ENCODE results near the gene SLX4IP.

The SLX4IP gene

GRCh38 chr20:10498200-10498599 is 63.1 kb downstream of the SLX4IP start:
- no CpG with 5 or more reads among the region's 1 CpG for WGBS (ENCODE audit: extremely low coverage, insufficient coverage, low lambda C conversion rate)
- DNase-seq, result peak; percentile 68

DNA sequence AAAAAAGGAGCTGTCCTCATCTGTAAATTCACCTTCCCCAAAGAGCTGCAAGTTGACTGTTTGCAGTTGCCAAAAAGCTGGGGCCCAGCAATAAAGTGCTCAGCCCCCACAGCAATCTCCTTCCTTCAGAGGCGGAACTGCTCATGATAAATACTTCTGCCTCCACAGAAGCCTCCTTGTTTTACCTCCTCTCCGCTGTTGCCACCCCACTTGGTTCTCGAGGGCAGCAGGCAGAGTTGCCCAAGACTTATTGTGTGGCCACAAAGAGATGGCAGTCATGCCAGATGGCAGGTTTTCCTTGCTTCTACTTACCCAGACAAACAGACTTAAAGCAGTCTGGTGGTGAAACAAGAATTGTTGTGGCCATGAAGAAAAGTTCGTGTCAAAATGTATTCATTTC is 66.3 kb downstream of the SLX4IP start:
- no peak overlapping the region for H3K9ac ChIP-seq (ENCODE audit: low read length)
- H2BK120ac ChIP-seq (ENCODE audit: low read depth, low read length), result no peak overlapping the region
- no peaks in the 10 kb centered on the region for H3K36me3 ChIP-seq (ENCODE audit: control insufficient read depth, insufficient read depth, low read length)
- no peaks in the 10 kb centered on the region for H3K27me3 ChIP-seq (ENCODE audit: insufficient read depth, low read length, poor library complexity)
- H3K4me1 ChIP-seq (ENCODE audit: control insufficient read depth, low read depth, low read length), result peaks cover 4% of the 10 kb centered on the region
- no peak overlapping the region for H3K23ac ChIP-seq (ENCODE audit: low read length)
- DNase-seq, result no peak
- H2BK5ac ChIP-seq (ENCODE audit: low read length), result no peak overlapping the region
- no peak overlapping the region for H3K4ac ChIP-seq (ENCODE audit: low read depth, low read length)
- no peak overlapping the region for H2AK5ac ChIP-seq (ENCODE audit: low read length)
- H3K18ac ChIP-seq (ENCODE audit: low read length), result peak overlapping the region; percentile 31
- H2BK15ac ChIP-seq (replicated peaks; ENCODE audit: low read depth), result no peak overlapping the region
- H3K27ac ChIP-seq (ENCODE audit: low read depth, low read length), result no peak overlapping the region
- WGBS (ENCODE audit: extremely low coverage, insufficient coverage, low lambda C conversion rate), result no CpG with 5 or more reads among the region's 4 CpGs
- no peaks in the 10 kb centered on the region for H3K79me1 ChIP-seq (ENCODE audit: low read length)
- no peak overlapping the region for H4K5ac ChIP-seq (ENCODE audit: low read length)
- H3K56ac ChIP-seq (ENCODE audit: low read length), result peak overlapping the region; percentile 29
- peaks cover 2% of the 10 kb centered on the region for H3K79me2 ChIP-seq (ENCODE audit: control insufficient read depth, insufficient read depth, low read length)
- no peak overlapping the region for H4K8ac ChIP-seq (ENCODE audit: low read depth, low read length)
- no peak overlapping the region for H3K4me2 ChIP-seq (ENCODE audit: low read length)
- H3K4me3 ChIP-seq (ENCODE audit: low read length), result no peak overlapping the region

More at GRCh38 chr20:10498200-10498599, 63.1 kb downstream of the SLX4IP start:
- Histone ChIP-seq H2BK120ac (ENCODE audit: low read depth, low read length) (no peak overlapping the region), H3K9ac (ENCODE audit: low read length) (no peak overlapping the region), H4K5ac (ENCODE audit: low read length) (no peak overlapping the region), H2AK5ac (ENCODE audit: low read length) (no peak overlapping the region), H3K79me2 (ENCODE audit: control insufficient read depth, insufficient read depth, low read length) (peaks cover 2% of the 10 kb centered on the region), H3K56ac (ENCODE audit: low read length) (no peak overlapping the region), H2BK5ac (ENCODE audit: low read length) (no peak overlapping the region), H3K27ac (ENCODE audit: low read depth, low read length) (no peak overlapping the region), H3K18ac (ENCODE audit: low read length) (no peak overlapping the region), H4K8ac (ENCODE audit: low read depth, low read length) (no peak overlapping the region), H3K36me3 (ENCODE audit: control insufficient read depth, insufficient read depth, low read length) (no peaks in the 10 kb centered on the region), H3K4me3 (ENCODE audit: low read length) (no peak overlapping the region), H3K23ac (ENCODE audit: low read length) (no peak overlapping the region), H3K4me1 (ENCODE audit: control insufficient read depth, low read depth, low read length) (peaks cover 4% of the 10 kb centered on the region), H3K79me1 (ENCODE audit: low read length) (no peaks in the 10 kb centered on the region), H3K4me2 (ENCODE audit: low read length) (no peak overlapping the region), H3K27me3 (ENCODE audit: insufficient read depth, low read length, poor library complexity) (no peaks in the 10 kb centered on the region), H2BK15ac (replicated peaks; ENCODE audit: low read depth) (no peak overlapping the region), H3K4ac (ENCODE audit: low read depth, low read length) (no peak overlapping the region)

- H3K4ac ChIP-seq (ENCODE audit: low read depth, low read length), result no peak overlapping the region
- H3K36me3 ChIP-seq (ENCODE audit: control insufficient read depth, insufficient read depth, low read length), result no peaks in the 10 kb centered on the region
- H3K4me3 ChIP-seq (ENCODE audit: low read length), result no peak overlapping the region
Observed at GRCh38 chr20:10502098-10502526, 67.0 kb downstream of the SLX4IP start.

GRCh38 chr20:10504608-10504993 is 69.5 kb downstream of the SLX4IP start:
- no peak overlapping the region for H2BK5ac ChIP-seq (ENCODE audit: low read length)
- no peak overlapping the region for H3K4me2 ChIP-seq (ENCODE audit: low read length)
- no peak overlapping the region for H3K9ac ChIP-seq (ENCODE audit: low read length)
- H3K18ac ChIP-seq (ENCODE audit: low read length), result no peak overlapping the region
- no peak for DNase-seq
- H3K79me1 ChIP-seq (ENCODE audit: low read length), result no peaks in the 10 kb centered on the region
- no CpG with 5 or more reads among the region's 7 CpGs for WGBS (ENCODE audit: extremely low coverage, insufficient coverage, low lambda C conversion rate)
- H4K8ac ChIP-seq (ENCODE audit: low read depth, low read length), result no peak overlapping the region
- no peak overlapping the region for H2BK15ac ChIP-seq (replicated peaks; ENCODE audit: low read depth)
- no peak overlapping the region for H3K23ac ChIP-seq (ENCODE audit: low read length)
- H3K27ac ChIP-seq (ENCODE audit: low read depth, low read length), result no peak overlapping the region
- H3K27me3 ChIP-seq (ENCODE audit: insufficient read depth, low read length, poor library complexity), result no peaks in the 10 kb centered on the region
- H3K56ac ChIP-seq (ENCODE audit: low read length), result no peak overlapping the region
- H3K36me3 ChIP-seq (ENCODE audit: control insufficient read depth, insufficient read depth, low read length), result no peaks in the 10 kb centered on the region
- H3K4ac ChIP-seq (ENCODE audit: low read depth, low read length), result no peak overlapping the region
- H3K79me2 ChIP-seq (ENCODE audit: control insufficient read depth, insufficient read depth, low read length), result peaks cover 2% of the 10 kb centered on the region
- no peak overlapping the region for H4K5ac ChIP-seq (ENCODE audit: low read length)
- no peak overlapping the region for H3K4me3 ChIP-seq (ENCODE audit: low read length)
- no peak overlapping the region for H2AK5ac ChIP-seq (ENCODE audit: low read length)
- peaks cover 9% of the 10 kb centered on the region for H3K4me1 ChIP-seq (ENCODE audit: control insufficient read depth, low read depth, low read length)
- H2BK120ac ChIP-seq (ENCODE audit: low read depth, low read length), result no peak overlapping the region

More at GRCh38 chr20:10502098-10502526, 67.0 kb downstream of the SLX4IP start:
- WGBS (ENCODE audit: extremely low coverage, insufficient coverage, low lambda C conversion rate), result no CpG with 5 or more reads among the region's 5 CpGs
- H3K56ac ChIP-seq (ENCODE audit: low read length), result no peak overlapping the region
- H3K9ac ChIP-seq (ENCODE audit: low read length), result no peak overlapping the region
- no peaks in the 10 kb centered on the region for H3K79me1 ChIP-seq (ENCODE audit: low read length)
- H3K4me1 ChIP-seq (ENCODE audit: control insufficient read depth, low read depth, low read length), result peaks cover 6% of the 10 kb centered on the region
- no peak overlapping the region for H2AK5ac ChIP-seq (ENCODE audit: low read length)
- no peak overlapping the region for H4K8ac ChIP-seq (ENCODE audit: low read depth, low read length)
- H3K27ac ChIP-seq (ENCODE audit: low read depth, low read length), result no peak overlapping the region
- no peak overlapping the region for H2BK120ac ChIP-seq (ENCODE audit: low read depth, low read length)
- no peak overlapping the region for H2BK15ac ChIP-seq (replicated peaks; ENCODE audit: low read depth)
- no peak for DNase-seq
- no peak overlapping the region for H2BK5ac ChIP-seq (ENCODE audit: low read length)
- H3K4me2 ChIP-seq (ENCODE audit: low read length), result no peak overlapping the region
- H3K79me2 ChIP-seq (ENCODE audit: control insufficient read depth, insufficient read depth, low read length), result peaks cover 2% of the 10 kb centered on the region
- no peak overlapping the region for H3K18ac ChIP-seq (ENCODE audit: low read length)
- H3K23ac ChIP-seq (ENCODE audit: low read length), result no peak overlapping the region
- H3K27me3 ChIP-seq (ENCODE audit: insufficient read depth, low read length, poor library complexity), result no peaks in the 10 kb centered on the region
- H4K5ac ChIP-seq (ENCODE audit: low read length), result no peak overlapping the region

- Histone ChIP-seq H3K79me2 (ENCODE audit: control insufficient read depth, insufficient read depth, low read length) (peaks cover 2% of the 10 kb centered on the region), H2BK5ac (ENCODE audit: low read length) (no peak overlapping the region), H3K18ac (ENCODE audit: low read length) (no peak overlapping the region), H2AK5ac (ENCODE audit: low read length) (no peak overlapping the region), H3K56ac (ENCODE audit: low read length) (no peak overlapping the region), H4K5ac (ENCODE audit: low read length) (no peak overlapping the region), H3K23ac (ENCODE audit: low read length) (no peak overlapping the region), H3K4me3 (ENCODE audit: low read length) (no peak overlapping the region), H3K79me1 (ENCODE audit: low read length) (peaks cover under 1% of the 10 kb centered on the region), H3K27me3 (ENCODE audit: insufficient read depth, low read length, poor library complexity) (no peaks in the 10 kb centered on the region), H3K36me3 (ENCODE audit: control insufficient read depth, insufficient read depth, low read length) (no peaks in the 10 kb centered on the region), H4K8ac (ENCODE audit: low read depth, low read length) (no peak overlapping the region), H3K4me1 (ENCODE audit: control insufficient read depth, low read depth, low read length) (peaks cover 9% of the 10 kb centered on the region), H3K27ac (ENCODE audit: low read depth, low read length) (no peak overlapping the region), H3K9ac (ENCODE audit: low read length) (no peak overlapping the region), H2BK120ac (ENCODE audit: low read depth, low read length) (no peak overlapping the region), H3K4ac (ENCODE audit: low read depth, low read length) (no peak overlapping the region), H2BK15ac (replicated peaks; ENCODE audit: low read depth) (no peak overlapping the region), H3K4me2 (ENCODE audit: low read length) (no peak overlapping the region)
- WGBS (ENCODE audit: extremely low coverage, insufficient coverage, low lambda C conversion rate), result no CpG with 5 or more reads among the region's 5 CpGs
- DNase-seq, result no peak
Observed at GRCh38 chr20:10504994-10505730, 70.1 kb downstream of the SLX4IP start.

GRCh38 chr20:10505827-10506226 is 70.7 kb downstream of the SLX4IP start:
- Histone ChIP-seq H3K79me1 (ENCODE audit: low read length) (peaks cover 2% of the 10 kb centered on the region), H2BK5ac (ENCODE audit: low read length) (no peak overlapping the region), H3K4me1 (ENCODE audit: control insufficient read depth, low read depth, low read length) (peaks cover 7% of the 10 kb centered on the region), H2AK5ac (ENCODE audit: low read length) (no peak overlapping the region), H3K56ac (ENCODE audit: low read length) (no peak overlapping the region), H3K18ac (ENCODE audit: low read length) (no peak overlapping the region), H3K4ac (ENCODE audit: low read depth, low read length) (no peak overlapping the region), H3K27me3 (ENCODE audit: insufficient read depth, low read length, poor library complexity) (no peaks in the 10 kb centered on the region), H3K79me2 (ENCODE audit: control insufficient read depth, insufficient read depth, low read length) (peaks cover 2% of the 10 kb centered on the region), H2BK15ac (replicated peaks; ENCODE audit: low read depth) (no peak overlapping the region), H3K4me2 (ENCODE audit: low read length) (no peak overlapping the region), H3K9ac (ENCODE audit: low read length) (no peak overlapping the region), H4K5ac (ENCODE audit: low read length) (no peak overlapping the region), H3K36me3 (ENCODE audit: control insufficient read depth, insufficient read depth, low read length) (no peaks in the 10 kb centered on the region), H2BK120ac (ENCODE audit: low read depth, low read length) (no peak overlapping the region), H3K4me3 (ENCODE audit: low read length) (no peak overlapping the region), H3K27ac (ENCODE audit: low read depth, low read length) (no peak overlapping the region), H3K23ac (ENCODE audit: low read length) (no peak overlapping the region), H4K8ac (ENCODE audit: low read depth, low read length) (no peak overlapping the region)
- DNase-seq, result no peak
- WGBS (ENCODE audit: extremely low coverage, insufficient coverage, low lambda C conversion rate), result no CpG with 5 or more reads among the region's 2 CpGs
